NCI-H2227 (cell line): ENCODE measurements around the gene MTFR1L.

ENCODE experiments used
- DNase-seq: peaks from one replicate; lab custom pipeline; 2025; ENCODE audit not compliant: unreplicated experiment; lab: John Stamatoyannopoulos, UW

The MTFR1L gene

DNA sequence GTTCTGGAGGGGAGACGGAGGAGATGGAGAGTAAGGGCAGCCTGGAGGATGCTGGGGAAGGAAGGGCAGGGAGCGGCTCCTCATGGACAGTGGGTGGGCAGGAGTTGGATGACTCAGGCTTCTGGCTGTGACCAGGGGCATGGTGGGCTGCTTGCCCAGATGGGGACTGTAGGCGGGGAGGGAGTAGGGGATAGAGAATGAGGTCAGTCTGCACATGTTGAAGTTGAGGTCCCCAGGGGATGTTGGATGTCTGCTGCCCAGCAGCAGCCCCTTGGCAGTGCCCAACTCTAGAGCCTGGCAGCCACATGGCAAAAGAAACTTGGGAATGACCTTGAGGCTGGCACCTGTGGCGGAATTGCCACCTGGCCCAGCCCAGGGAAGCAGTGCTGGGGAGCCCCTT is 13.3 kb upstream of the MTFR1L start:
- no peak for DNase-seq

DNA sequence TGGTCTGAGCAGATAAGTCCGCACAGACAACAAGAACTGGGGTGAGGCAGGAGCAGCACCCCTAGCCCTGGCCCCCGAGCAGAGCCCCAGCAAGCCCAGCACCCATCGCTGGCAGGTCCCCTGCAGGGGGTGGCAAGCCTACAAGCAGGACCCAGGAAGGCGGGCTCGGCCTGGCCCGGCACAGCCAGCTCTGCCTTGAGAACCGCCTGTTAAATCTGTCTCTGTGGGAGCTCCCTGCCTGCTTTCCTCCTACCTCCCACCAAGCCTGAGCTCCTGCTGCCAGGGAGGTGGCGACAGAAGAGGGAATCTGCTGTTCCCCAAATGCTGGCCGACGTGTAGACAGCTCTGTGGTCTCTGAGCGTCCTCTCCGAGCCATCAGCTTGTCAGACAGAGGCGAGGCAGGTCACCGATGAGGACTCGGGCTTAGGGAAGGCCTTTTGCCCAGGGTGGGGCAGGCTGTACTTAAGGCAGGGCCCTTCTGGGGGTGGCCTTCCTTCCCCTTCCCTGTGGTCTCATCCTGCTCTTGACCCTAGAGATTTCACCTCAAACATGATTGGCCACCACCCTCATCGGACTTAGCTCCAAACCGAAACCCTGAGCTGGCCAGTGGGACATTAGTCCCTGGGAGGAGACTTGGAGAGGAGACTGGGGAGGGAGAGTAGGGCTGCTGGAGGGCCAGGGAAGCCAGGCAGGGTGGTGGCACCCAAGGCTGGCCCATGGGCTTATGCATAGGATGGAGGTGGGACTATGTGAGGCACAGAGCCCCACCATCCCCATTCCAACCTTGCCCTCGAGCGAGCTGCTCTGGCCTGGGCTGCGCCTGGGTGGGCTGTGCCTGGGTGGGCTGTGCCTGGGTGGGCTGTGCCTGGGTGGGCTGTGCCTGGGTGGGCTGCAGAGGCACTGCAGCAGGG is 12.0 kb upstream of the MTFR1L start:
- DNase-seq: no peak

DNA sequence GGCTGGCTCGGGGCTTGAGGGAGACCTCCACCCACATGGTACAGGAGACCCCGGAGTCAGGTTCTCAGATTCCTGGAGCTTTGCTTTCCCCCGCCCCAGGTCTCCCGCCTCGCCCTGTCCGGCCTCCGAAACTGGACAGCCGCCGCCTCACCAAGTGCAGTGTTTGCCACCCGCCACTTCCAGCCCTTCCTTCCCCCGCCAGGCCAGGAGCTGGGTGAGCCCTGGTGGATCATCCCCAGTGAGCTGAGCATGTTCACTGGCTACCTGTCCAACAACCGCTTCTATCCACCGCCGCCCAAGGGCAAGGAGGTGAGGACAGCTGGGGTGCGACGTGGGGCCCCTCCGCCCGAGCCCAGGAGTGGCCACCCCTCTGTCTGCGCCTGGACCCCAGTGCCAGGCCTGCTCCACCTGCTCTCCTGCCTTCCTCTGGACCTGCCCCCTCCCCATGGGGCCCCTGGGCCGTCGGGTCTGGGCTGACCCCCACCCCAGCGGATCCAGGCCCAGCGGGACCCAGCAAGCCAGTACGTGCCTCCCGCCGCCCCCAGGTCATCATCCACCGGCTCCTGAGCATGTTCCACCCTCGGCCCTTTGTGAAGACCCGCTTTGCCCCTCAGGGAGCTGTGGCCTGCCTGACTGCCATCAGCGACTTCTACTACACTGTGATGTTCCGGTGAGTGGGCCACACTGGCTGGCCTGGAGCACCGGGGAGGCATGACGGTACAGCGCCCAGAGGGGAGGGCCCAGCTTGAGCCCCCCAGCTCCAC is 11.1 kb upstream of the MTFR1L start:
- DNase-seq: no peak

- DNase-seq: no peak
These were observed 10.3 kb upstream of the MTFR1L start for GRCh38 chr1:25809283-25809926.

- DNase-seq: no peak
These were observed 9.8 kb upstream of the MTFR1L start for GRCh38 chr1:25809929-25810328.

- DNase-seq: peak; percentile 80
These were observed 9.1 kb upstream of the MTFR1L start for GRCh38 chr1:25810341-25811299.

DNA sequence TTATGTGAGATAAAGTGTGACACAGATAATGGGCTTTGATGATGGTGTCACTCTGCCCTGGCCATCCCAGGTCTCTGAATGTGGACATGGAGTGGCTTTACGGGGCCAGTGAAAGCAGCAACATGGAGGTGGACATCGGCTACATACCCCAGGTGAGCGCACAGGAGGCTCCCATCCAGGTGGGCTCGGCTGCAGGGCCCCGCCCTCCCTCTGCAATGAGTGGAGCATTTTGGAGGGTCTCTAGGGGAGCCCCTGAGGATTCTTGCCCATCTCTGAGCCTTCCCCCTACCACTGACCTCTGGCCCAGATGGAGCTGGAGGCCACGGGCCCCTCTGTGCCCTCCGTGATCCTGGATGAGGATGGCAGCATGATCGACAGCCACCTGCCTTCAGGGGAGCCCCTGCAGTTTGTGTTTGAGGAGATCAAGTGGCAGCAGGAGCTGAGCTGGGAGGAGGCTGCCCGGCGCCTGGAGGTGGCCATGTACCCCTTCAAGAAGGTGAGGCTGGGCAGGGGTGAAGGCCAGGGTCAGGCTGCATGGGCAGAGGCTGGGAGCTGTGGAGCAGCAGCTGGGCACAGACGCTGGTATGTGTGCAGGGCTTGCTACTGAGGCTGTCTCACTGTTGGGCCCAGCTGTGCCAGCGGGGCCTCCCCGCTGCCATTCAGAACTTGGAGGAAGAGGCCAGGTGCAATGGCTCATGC is 8.2 kb upstream of the MTFR1L start:
- DNase-seq: no peak

- no peak for DNase-seq
These were observed 6.6 kb upstream of the MTFR1L start for GRCh38 chr1:25813071-25813733.

- no peak for DNase-seq
These were observed 5.9 kb upstream of the MTFR1L start for GRCh38 chr1:25813734-25814471.

GRCh38 chr1:25814549-25815087 is 5.1 kb upstream of the MTFR1L start:
- no peak for DNase-seq

- no peak for DNase-seq
These were observed 4.3 kb upstream of the MTFR1L start for GRCh38 chr1:25815208-25816111.

- no peak for DNase-seq
These were observed 3.5 kb upstream of the MTFR1L start for GRCh38 chr1:25816112-25816718.

- peak; percentile 37 for DNase-seq
These were observed 1.8 kb upstream of the MTFR1L start for GRCh38 chr1:25817840-25818501.

DNA sequence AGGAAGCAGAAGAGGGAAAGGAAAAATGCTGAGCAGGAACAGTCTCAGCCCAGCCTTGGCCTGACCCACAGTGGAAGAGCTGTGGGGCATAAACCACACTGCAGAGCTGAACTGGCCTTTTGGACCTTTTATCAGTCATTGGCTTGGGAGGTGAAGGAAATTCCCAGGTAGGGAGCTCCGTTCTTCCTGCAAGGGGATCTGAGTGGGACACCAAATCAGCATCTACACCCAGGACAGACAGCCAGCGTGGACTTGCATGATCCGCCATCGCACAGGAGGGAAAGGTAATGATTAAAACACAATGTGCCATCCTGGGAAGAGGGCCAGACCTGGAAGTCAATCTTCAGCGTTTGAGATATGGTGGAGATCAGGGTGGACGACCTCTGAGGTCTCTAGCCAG is 1.2 kb upstream of the MTFR1L start:
- no peak for DNase-seq

DNA sequence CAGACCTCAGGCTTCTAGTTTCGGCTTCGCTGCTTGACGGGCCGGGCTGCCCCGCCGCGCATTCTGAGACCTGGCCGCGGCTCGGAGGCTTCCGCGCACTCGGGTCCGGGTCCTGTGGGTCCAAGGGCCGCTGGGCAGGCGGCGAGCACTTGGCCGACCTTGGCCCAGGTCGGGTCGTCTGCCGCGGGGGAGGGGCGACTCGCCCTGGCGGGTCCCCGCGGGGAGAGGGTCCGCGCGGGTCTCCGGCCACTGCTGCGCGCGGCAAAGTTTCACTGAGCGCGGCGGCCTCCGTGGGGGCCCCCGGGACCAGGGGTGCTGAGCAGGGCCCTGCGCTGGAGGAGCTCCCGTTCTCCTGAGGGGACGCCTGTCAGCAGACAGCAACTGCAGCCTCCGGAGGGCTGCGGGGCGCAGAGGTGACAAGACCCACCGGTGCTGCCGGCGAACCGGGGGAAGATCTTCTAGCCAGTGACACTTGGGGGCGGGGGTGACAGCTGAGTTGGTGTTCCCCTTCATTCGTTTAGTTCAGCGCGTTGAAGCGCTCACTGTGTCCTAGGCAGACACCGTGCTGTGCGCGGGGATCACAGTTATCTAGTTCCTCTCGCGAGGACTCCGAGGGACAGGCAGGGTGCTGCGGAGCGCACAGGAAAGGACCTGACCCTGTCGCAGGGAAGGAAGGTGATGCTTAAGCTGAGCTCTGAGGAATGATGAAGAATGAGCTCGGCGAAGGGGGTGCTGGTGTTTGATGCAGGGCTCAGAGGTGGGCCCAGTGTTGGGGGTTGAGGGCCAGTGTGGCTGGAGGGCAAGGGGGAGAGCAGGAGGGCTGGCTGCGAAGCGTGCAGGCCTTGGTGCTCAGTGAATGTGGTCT is 725 bp downstream of the MTFR1L start:
- DNase-seq: peak; percentile 58

DNA sequence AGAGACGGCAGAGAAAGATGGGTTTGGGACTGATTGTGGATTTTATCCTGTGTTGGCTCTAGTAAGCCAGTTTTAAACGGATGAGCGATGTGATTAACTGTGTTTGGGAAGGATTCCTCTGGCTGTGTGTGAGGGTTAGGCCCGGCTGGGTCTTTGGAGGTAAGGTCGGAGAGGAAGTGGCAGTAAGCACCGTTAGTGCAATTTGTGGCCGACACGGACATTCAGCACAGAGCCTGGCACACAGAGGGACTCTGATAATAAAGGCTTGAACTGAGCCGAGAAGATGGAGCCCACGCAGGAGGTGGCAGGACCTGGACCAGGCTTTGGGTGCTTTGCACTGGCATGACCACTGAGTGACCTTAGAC is 1.3 kb downstream of the MTFR1L start:
- no peak for DNase-seq
